Loucy (cell line): ENCODE results near the gene LMO7.
"Not testable (repeated sequence)": the region's sequence is repeated elsewhere in the genome, so short reads cannot be mapped to it uniquely, and the experiment has no call there.

ENCODE experiments used
- H2AFZ ChIP-seq: fragments of 200-600 bp; sonication (generic); 2 replicates; pipeline ENCODE4 v1.6.0; 2016; ENCODE audit warnings: antibody characterized with exemption, mild to moderate bottlenecking, low read length, moderate library complexity
- H3F3A ChIP-seq: fragments of 200-600 bp; 2 replicates; pipeline ENCODE4 v1.6.0; 2016; ENCODE audit warnings: antibody characterized with exemption, low read depth, mild to moderate bottlenecking
- H3K27me3 ChIP-seq: fragments of 200-600 bp; sonication (generic); 2 replicates; pipeline ENCODE4 v1.6.1; 2014; ENCODE audit warnings: low read length, mild to moderate bottlenecking; ENCODE audit not compliant: insufficient read depth, poor library complexity, severe bottlenecking
- H3K36me3 ChIP-seq: fragments of 200-600 bp; sonication (generic); 2 replicates; pipeline ENCODE4 v1.6.1; 2016; ENCODE audit warnings: low read length; ENCODE audit not compliant: insufficient read depth
- H3K4me1 ChIP-seq: fragments of 200-600 bp; sonication (generic); 2 replicates; pipeline ENCODE4 v1.5.1; 2014; ENCODE audit warnings: low read length, mild to moderate bottlenecking; ENCODE audit not compliant: insufficient read depth, poor library complexity, severe bottlenecking
- H3K4me2 ChIP-seq: fragments of 200-600 bp; sonication (generic); 2 replicates; pipeline ENCODE4 v1.6.0; 2014; ENCODE audit warnings: antibody characterized with exemption, low read length, low read depth, mild to moderate bottlenecking; ENCODE audit not compliant: poor library complexity, severe bottlenecking
- H3K4me3 ChIP-seq: fragments of 200-600 bp; sonication (generic); 2 replicates; pipeline ENCODE4 v1.5.1; 2014; ENCODE audit warnings: low read length, mild to moderate bottlenecking, mixed read lengths; ENCODE audit not compliant: poor library complexity, severe bottlenecking
- H3K79me2 ChIP-seq: fragments of 200-600 bp; sonication (generic); 2 replicates; pipeline ENCODE4 v1.6.1; 2014; ENCODE audit warnings: low read length; ENCODE audit not compliant: insufficient read depth
- H3K9ac ChIP-seq: fragments of 200-600 bp; sonication (generic); 2 replicates; pipeline ENCODE4 v1.6.0; 2014; ENCODE audit warnings: mild to moderate bottlenecking, low read depth, low read length, moderate library complexity; ENCODE audit not compliant: poor library complexity, severe bottlenecking
- H3K9me2 ChIP-seq: fragments of 200-600 bp; sonication (generic); replicated peaks from 2 replicates; pipeline ENCODE4 v1.6.1; 2016; ENCODE audit warnings: low read depth, low read length, mixed read lengths
- H3K9me3 ChIP-seq: fragments of 200-600 bp; sonication (generic); 2 replicates; pipeline ENCODE4 v1.6.1; 2014; ENCODE audit warnings: mild to moderate bottlenecking, antibody characterized with exemption, low read length, low read depth; ENCODE audit not compliant: insufficient read depth
- H4K20me1 ChIP-seq: fragments of 200-600 bp; sonication (generic); 2 replicates; pipeline ENCODE4 v1.6.0; 2014; ENCODE audit warnings: antibody characterized with exemption, low read length, mild to moderate bottlenecking; ENCODE audit not compliant: insufficient read depth, poor library complexity, severe bottlenecking
- CTCF ChIP-seq: fragments of 200-600 bp; sonication (generic); conservative IDR thresholded peaks from 2 replicates; pipeline ENCODE4 v1.5.1; 2014; ENCODE audit warnings: mild to moderate bottlenecking, antibody characterized with exemption, low read length
- EZH2phosphoT487 ChIP-seq: fragments of 200-600 bp; IDR thresholded peaks from 2 replicates; pipeline ENCODE4 v1.6.1; 2018; ENCODE audit warnings: antibody characterized with exemption, mild to moderate bottlenecking, moderate library complexity, borderline replicate concordance

The LMO7 gene

GRCh38 chr13:75695908-75696307 lies 59.8 kb downstream of the LMO7 start:
- H3K9me3 ChIP-seq, H3K9ac ChIP-seq, H3K4me1 ChIP-seq, H2AFZ ChIP-seq, H3K4me3 ChIP-seq, H4K20me1 ChIP-seq, H3K36me3 ChIP-seq, H3K4me2 ChIP-seq, H3K27me3 ChIP-seq, H3K9me2 ChIP-seq, H3F3A ChIP-seq, H3K79me2 ChIP-seq: not testable (repeated sequence)
- TF ChIP-seq CTCF: peak; percentile 87

GRCh38 chr13:75699062-75699461 lies 62.9 kb downstream of the LMO7 start:
- Histone ChIP-seq H3K36me3 (no peaks in the 10 kb centered on the region), H3K4me2 (no peak overlapping the region), H2AFZ (no peak overlapping the region), H3K4me1 (no peaks in the 10 kb centered on the region), H3K79me2 (no peaks in the 10 kb centered on the region), H3K27me3 (no peaks in the 10 kb centered on the region), H4K20me1 (no peaks in the 10 kb centered on the region), H3K9me3 (no peaks in the 10 kb centered on the region), H3K9ac (no peak overlapping the region), H3F3A (no peaks in the 10 kb centered on the region), H3K9me2 (no peaks in the 10 kb centered on the region), H3K4me3 (no peak overlapping the region)
- TF ChIP-seq CTCF (no peak), EZH2phosphoT487 (no peak)

- H3K4me3 ChIP-seq, H3K9me2 ChIP-seq, H3K9me3 ChIP-seq, H3K9ac ChIP-seq, H3K4me1 ChIP-seq, H3K27me3 ChIP-seq, H3F3A ChIP-seq, H4K20me1 ChIP-seq, H2AFZ ChIP-seq, H3K36me3 ChIP-seq, H3K79me2 ChIP-seq, H3K4me2 ChIP-seq: not testable (repeated sequence)
Measured at GRCh38 chr13:75699717-75700116, 63.6 kb downstream of the LMO7 start.

GRCh38 chr13:75700552-75700951 lies 64.4 kb downstream of the LMO7 start:
- TF ChIP-seq EZH2phosphoT487: no peak
- TF ChIP-seq CTCF: no peak
- Histone ChIP-seq H3K4me1 (no peaks in the 10 kb centered on the region), H3K9me3 (no peaks in the 10 kb centered on the region), H3K4me3 (no peak overlapping the region), H3K9ac (no peak overlapping the region), H3K36me3 (no peaks in the 10 kb centered on the region), H3F3A (no peaks in the 10 kb centered on the region), H4K20me1 (no peaks in the 10 kb centered on the region), H3K27me3 (no peaks in the 10 kb centered on the region), H3K79me2 (no peaks in the 10 kb centered on the region), H2AFZ (no peak overlapping the region), H3K4me2 (no peak overlapping the region), H3K9me2 (no peaks in the 10 kb centered on the region)
